LoVo (cell line): ENCODE measurements around the gene ITGA2B.
"Not testable (repeated sequence)": the region's sequence is repeated elsewhere in the genome, so short reads cannot be mapped to it uniquely, and the experiment has no call there.

Experiments used
- DNase-seq: peaks from one replicate; pipeline ENCODE4 v3.0.0-alpha.2; 2016; ENCODE audit warnings: low spot score

The ITGA2B gene

GRCh38 chr17:44329516-44329915, 59.9 kb downstream of the ITGA2B start:
- not testable (repeated sequence) for DNase-seq

GRCh38 chr17:44327715-44328449, 61.6 kb downstream of the ITGA2B start:
- no peak for DNase-seq

GRCh38 chr17:44326861-44327444, 62.5 kb downstream of the ITGA2B start:
- DNase-seq, result peak; percentile 95

- peak; percentile 96 for DNase-seq
These were observed 64.7 kb downstream of the ITGA2B start, which contains the start of gene SLC25A39 for GRCh38 chr17:44324571-44325275. SLC25A39 (minus strand) TSS chr17:44324823; CDS start chr17:44323562, 1,261 bp downstream.

- DNase-seq, result no peak
These were observed 65.3 kb downstream of the ITGA2B start for GRCh38 chr17:44324092-44324570.

- DNase-seq, result no peak
These were observed 65.9 kb downstream of the ITGA2B start for GRCh38 chr17:44323359-44324091.

- DNase-seq, result no peak
These were observed 67.1 kb downstream of the ITGA2B start for GRCh38 chr17:44322236-44322895.
